Smooth muscle cell (in vitro differentiated cells): Measurements from ENCODE around the gene ATP6V0B. TPM values are rescaled to one million over a fixed set of nuclear protein-coding genes. Genes with fewer than 3 reads are reported as not detected.

ENCODE experiments used
- DNase-seq: peaks from one replicate; lab custom pipeline; 2025; ENCODE audit not compliant: unreplicated experiment; lab: John Stamatoyannopoulos, UW
- H2AFZ ChIP-seq: fragments of 200-600 bp; sonication (generic); 2 replicates; pipeline ENCODE4 v1.6.0; 2016; ENCODE audit warnings: antibody characterized with exemption, low read depth, mild to moderate bottlenecking
- H3F3A ChIP-seq: fragments of 200-600 bp; sonication (generic); 2 replicates; pipeline ENCODE4 v1.6.0; 2017; ENCODE audit warnings: antibody characterized with exemption, low read depth
- H3K27ac ChIP-seq: fragments of 200-600 bp; sonication (generic); 2 replicates; pipeline ENCODE4 v1.5.1; 2016; ENCODE audit warnings: low read depth, mild to moderate bottlenecking
- H3K27me3 ChIP-seq: fragments of 200-600 bp; sonication (generic); 2 replicates; pipeline ENCODE4 v1.6.1; 2016; ENCODE audit warnings: low read depth, mild to moderate bottlenecking
- H3K36me3 ChIP-seq: fragments of 200-600 bp; sonication (generic); 2 replicates; pipeline ENCODE4 v1.5.1; 2016; ENCODE audit warnings: low read depth
- H3K4me1 ChIP-seq: fragments of 200-600 bp; sonication (generic); 2 replicates; pipeline ENCODE4 v1.5.1; 2016; ENCODE audit warnings: low read depth
- H3K4me2 ChIP-seq: fragments of 200-600 bp; sonication (generic); 2 replicates; pipeline ENCODE4 v1.6.0; 2016; ENCODE audit warnings: mild to moderate bottlenecking
- H3K4me3 ChIP-seq: fragments of 200-600 bp; sonication (generic); 2 replicates; pipeline ENCODE4 v1.5.1; 2016; ENCODE audit warnings: mild to moderate bottlenecking
- H3K79me2 ChIP-seq: fragments of 200-600 bp; sonication (generic); 2 replicates; pipeline ENCODE4 v1.6.0; 2016; ENCODE audit warnings: low read depth, mild to moderate bottlenecking
- H3K9ac ChIP-seq: fragments of 200-600 bp; sonication (generic); 2 replicates; pipeline ENCODE4 v1.6.0; 2016; ENCODE audit warnings: low read depth
- H3K9me3 ChIP-seq: fragments of 200-600 bp; sonication (generic); replicated peaks from 2 replicates; pipeline ENCODE4 v1.5.1; 2016; ENCODE audit warnings: low read depth
- H4K20me1 ChIP-seq: fragments of 200-600 bp; sonication (generic); 2 replicates; pipeline ENCODE4 v1.6.0; 2016; ENCODE audit warnings: low read depth
- WGBS: methylation state at CpG from one replicate; pipeline ENCODE4 v1.1.7; 2016; ENCODE audit warnings: low lambda C conversion rate; 5-methylcytosine and 5-hydroxymethylcytosine counted together
- polyA plus RNA-seq: library from polyadenylated mRNA; unstranded; fragments of >200 nt; fragmentation: Nextera tagmentation; extraction: Ambion mirVana; gene quantifications from 2 replicates; pipeline ENCODE4 v1.2.1, GENCODE V29; 2016
- total RNA-seq: library from RNA; depleted of rRNA; stranded (reverse); fragments of >200 nt; gene quantifications from 2 replicates; pipeline ENCODE4 v1.2.3, GENCODE V29; 2014
- TF ChIP-seq, protein P1 (sequence below): fragments of 200-600 bp; sonication (generic); IDR thresholded peaks from 2 replicates; pipeline ENCODE4 v1.5.1; 2017; ENCODE audit warnings: borderline replicate concordance, mild to moderate bottlenecking, antibody characterized with exemption; ENCODE audit not compliant: insufficient read depth, poor library complexity, severe bottlenecking

ATP6V0B gene
- total and polyA plus RNA-seq, 2 experiments from 2014 or later = 106 to 203 TPM

GRCh38 chr1:43945674-43946235, 29.0 kb upstream of the ATP6V0B start:
- no peak overlapping the region for H3K9ac ChIP-seq
- H3K4me1 ChIP-seq = peaks cover 8% of the 10 kb centered on the region
- no peak overlapping the region for H3K27ac ChIP-seq
- peak overlapping the region; percentile 99 for H3K4me2 ChIP-seq
- H3K79me2 ChIP-seq = peaks cover 23% of the 10 kb centered on the region
- DNase-seq = no peak
- TF ChIP-seq, protein P1, sequence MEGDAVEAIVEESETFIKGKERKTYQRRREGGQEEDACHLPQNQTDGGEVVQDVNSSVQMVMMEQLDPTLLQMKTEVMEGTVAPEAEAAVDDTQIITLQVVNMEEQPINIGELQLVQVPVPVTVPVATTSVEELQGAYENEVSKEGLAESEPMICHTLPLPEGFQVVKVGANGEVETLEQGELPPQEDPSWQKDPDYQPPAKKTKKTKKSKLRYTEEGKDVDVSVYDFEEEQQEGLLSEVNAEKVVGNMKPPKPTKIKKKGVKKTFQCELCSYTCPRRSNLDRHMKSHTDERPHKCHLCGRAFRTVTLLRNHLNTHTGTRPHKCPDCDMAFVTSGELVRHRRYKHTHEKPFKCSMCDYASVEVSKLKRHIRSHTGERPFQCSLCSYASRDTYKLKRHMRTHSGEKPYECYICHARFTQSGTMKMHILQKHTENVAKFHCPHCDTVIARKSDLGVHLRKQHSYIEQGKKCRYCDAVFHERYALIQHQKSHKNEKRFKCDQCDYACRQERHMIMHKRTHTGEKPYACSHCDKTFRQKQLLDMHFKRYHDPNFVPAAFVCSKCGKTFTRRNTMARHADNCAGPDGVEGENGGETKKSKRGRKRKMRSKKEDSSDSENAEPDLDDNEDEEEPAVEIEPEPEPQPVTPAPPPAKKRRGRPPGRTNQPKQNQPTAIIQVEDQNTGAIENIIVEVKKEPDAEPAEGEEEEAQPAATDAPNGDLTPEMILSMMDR = no peak
- H3K27me3 ChIP-seq = no peaks in the 10 kb centered on the region
- no peaks in the 10 kb centered on the region for H3F3A ChIP-seq
- peak overlapping the region; percentile 61 for H3K4me3 ChIP-seq
- no peaks in the 10 kb centered on the region for H3K9me3 ChIP-seq
- WGBS = 82% methylated on average over 3 of the region's 3 CpGs
- peaks cover 5% of the 10 kb centered on the region for H4K20me1 ChIP-seq
- no peaks in the 10 kb centered on the region for H3K36me3 ChIP-seq
- peak overlapping the region; percentile 63 for H2AFZ ChIP-seq

- Histone ChIP-seq H3K27me3 (no peaks in the 10 kb centered on the region), H3K4me3 (peak within 1 kb of the TSS; percentile 61), H3K36me3 (no peaks in the 10 kb centered on the region), H3K4me2 (peak within 1 kb of the TSS; percentile 99), H3K9ac (peak within 1 kb of the TSS; percentile 97), H3F3A (no peaks in the 10 kb centered on the region), H4K20me1 (peaks cover 8% of the 10 kb centered on the region), H3K4me1 (peaks cover 8% of the 10 kb centered on the region), H2AFZ (peak within 1 kb of the TSS; percentile 63), H3K79me2 (peaks cover 23% of the 10 kb centered on the region), H3K27ac (peak within 1 kb of the TSS; percentile 87), H3K9me3 (no peaks in the 10 kb centered on the region)
- TF ChIP-seq, protein P1 = peak; percentile 44
- peak; percentile 93 for DNase-seq
- under 1% methylated on average over 72 of the region's 74 CpGs for WGBS
Observed at GRCh38 chr1:43946236-43947060, 28.3 kb upstream of the ATP6V0B start, which contains the start of gene IPO13. Gene IPO13, plus strand, starts transcription at chr1:43946950. Its CDS starts 651 bp downstream, at chr1:43947601.

DNA sequence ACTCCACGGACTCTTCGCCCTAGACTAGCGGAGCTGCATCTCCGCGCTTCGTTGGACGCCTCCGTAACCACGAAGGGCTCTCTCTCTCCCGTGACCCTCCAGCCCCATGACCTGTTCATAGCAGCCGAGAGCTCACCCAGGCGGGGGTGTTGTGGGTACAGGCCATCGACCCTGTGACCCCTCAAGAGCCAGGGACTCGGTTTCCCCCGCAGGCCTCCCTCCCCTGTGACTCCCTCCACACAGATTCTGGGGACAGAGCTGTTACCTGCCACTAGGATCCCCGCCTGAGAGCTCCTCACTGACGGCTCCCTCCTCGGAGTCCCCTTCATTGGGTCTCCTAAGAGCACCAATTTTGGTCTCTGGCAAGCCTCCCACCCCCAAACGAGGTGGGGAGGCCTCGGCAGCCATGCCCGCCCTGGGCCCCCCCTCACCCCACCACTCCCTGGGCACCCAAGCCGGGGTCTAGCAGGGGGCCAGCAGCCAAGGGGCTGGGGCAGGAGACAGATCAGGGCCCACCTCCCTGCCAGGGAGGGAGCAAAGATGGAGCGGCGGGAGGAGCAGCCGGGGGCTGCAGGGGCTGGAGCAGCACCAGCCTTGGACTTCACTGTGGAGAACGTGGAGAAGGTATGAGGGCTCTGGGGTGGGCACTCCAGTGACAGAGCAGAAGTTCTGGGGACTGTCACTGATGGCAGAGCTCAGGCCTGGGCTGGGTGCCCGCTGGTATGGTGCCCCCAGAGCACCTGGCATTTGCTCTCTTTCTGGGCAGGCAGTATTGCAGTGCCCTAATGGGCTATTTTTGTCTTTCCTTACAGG, 27.5 kb upstream of the ATP6V0B start:
- WGBS = 12% methylated on average over 22 of the region's 27 CpGs
- H3K79me2 ChIP-seq = peaks cover 23% of the 10 kb centered on the region
- peak overlapping the region; percentile 63 for H2AFZ ChIP-seq

More for the DNA sequence above, 27.5 kb upstream of the ATP6V0B start:
- Histone ChIP-seq H3K27ac (peak overlapping the region; percentile 87), H3K9ac (peak overlapping the region; percentile 97), H3K4me3 (peak overlapping the region; percentile 61), H3K27me3 (no peaks in the 10 kb centered on the region), H3K9me3 (no peaks in the 10 kb centered on the region), H3K36me3 (no peaks in the 10 kb centered on the region), H3F3A (no peaks in the 10 kb centered on the region), H3K4me1 (peaks cover 8% of the 10 kb centered on the region), H3K4me2 (peak overlapping the region; percentile 99), H4K20me1 (peaks cover 16% of the 10 kb centered on the region)
- DNase-seq = no peak
- TF ChIP-seq, protein P1 = no peak
